Hematopoietic multipotent progenitor cell treated with erythropoietin and hydrocortisone succinate and interleukin-3 and kit ligand, for 17 days (in vitro differentiated cells): ENCODE data around the gene SND1.

ENCODE experiments used
- DNase-seq: peaks from one replicate; pipeline ENCODE4 v3.0.0-alpha.2; 2015; ENCODE audit warnings: low spot score

SND1 gene

DNA sequence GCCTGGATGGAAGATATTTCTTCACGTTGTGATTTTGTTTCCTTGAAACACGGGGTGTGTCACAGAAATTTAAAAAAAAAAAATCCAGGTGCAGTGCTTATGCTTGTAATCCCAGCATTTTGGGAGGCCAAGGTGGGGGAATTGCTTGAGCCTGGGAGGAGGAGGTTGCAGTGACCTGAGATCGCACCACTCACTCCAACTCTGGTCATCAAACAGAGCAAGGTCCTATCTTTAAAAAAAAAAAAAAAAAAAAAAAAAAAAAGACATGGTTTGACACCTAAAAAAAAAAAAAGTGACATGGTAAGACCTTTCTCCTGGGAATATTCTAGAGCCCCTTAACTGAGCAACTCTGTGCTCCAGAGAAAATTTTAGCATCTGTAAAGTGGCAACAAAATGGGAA, 388.2 kb downstream of the SND1 start:
- no peak for DNase-seq

DNA sequence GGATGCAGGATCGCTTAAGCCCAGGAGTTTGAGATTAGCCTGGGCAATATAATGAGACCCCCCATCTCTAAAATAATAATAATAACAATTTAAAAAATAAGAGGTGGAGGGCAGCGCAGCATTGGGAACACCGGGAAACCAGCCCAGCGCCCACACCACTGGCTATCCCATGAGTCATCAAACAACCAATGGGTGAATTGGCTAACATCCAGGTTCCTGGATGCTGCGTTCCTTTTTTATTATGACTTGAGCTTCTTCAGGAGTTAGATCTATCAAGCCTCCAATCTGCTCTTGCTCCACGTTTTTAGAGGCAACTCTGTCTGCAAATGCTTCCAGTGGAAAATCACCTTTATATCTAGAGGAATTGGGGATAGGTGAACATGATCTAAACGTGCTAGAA, 389.2 kb downstream of the SND1 start:
- no peak for DNase-seq

DNA sequence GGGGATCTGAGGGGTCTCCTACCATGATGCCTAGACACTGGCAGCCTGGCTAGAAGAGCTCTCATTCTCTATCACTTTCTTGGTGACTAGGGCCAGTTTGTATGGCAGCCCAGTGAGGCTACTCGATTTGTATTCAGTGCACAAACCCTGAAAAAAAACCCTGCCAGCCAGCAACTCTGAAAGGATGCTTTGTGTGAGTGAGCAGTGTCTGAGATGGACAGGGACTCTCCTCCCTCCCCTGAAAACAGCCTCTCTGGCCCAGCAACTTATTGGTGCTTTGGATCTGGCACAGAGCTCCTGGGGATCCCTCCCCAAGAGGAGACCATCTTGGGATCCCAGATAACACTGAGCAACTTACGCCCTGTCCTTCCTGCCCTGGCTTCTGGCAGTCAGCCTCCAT, 390.0 kb downstream of the SND1 start:
- no peak for DNase-seq

DNA sequence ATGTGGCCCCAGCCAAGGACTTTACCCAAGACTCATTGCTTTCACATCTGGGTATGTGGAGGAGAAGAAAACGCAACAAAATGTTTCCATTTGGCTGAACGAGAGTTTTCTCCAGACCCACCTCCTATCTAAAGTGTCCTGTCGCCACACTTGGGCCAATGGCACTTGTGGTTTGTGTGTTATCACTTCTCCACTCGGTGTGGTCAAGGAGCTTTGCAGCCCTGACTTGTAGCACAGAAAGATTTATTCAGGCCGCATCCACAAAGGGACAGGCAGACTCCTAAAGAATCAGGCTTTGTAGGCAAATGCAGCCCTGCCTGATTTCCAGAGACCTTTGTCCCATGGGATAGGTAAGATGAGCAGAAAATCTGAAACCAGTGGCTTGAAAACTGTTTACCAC, 392.1 kb downstream of the SND1 start:
- DNase-seq = no peak

DNA sequence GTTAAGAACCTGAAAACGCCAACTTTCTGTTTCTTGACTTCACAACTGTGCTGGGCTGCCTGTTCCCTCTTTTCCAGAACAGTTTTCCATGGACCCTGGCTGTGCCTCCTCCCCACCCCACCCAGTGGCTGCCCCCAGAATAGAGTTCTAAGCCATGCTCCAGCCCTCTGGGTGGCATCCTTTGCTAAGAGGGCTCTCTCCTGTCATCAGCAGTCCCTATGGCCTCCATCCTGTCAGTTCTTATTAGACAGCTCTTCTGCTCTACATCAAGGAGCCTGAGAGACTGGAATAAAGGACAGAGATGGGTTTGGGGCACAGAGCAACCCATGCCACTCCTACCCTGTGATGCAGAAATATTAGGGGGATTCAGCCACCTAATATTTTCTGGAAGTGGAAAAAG, 393.2 kb downstream of the SND1 start:
- no peak for DNase-seq

DNA sequence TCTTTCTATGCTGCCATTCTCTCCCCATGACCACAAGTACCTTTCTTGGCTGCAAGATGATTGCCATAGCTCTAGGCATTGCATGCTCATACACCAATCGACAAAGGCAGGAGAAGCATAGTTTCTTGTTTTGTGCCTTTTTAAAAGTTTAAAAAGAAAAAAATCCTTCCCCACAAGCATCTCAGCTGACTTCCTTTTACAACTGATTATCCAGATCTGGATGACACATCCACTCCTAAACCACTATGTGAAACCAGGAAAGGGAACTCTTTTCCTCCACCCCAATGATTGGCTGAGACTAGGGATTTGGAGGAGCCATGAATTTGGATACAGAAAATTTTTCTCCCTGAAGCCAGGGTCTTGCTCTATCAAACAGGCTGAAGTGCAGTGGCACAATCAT, 393.8 kb downstream of the SND1 start:
- no peak for DNase-seq

DNA sequence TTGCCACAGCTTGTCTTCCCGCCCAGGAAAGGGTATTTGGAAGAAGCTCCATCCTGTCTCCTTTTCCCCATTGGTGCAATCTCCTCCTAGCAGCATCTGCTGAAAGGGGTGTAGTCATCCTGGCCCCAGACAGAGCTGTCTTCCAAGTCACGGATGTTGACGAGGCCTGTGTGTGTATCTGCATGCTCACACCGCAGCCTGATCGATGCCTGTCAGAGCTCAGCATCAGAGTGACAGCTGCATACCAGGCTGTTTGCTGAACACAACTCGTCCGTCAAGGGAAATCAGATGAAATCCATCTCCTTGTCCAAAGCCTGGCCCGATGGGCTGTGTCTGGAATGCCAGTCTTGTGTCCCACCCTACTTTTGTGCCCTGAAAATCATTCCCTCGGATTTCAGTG, 400.4 kb downstream of the SND1 start:
- DNase-seq = no peak

DNA sequence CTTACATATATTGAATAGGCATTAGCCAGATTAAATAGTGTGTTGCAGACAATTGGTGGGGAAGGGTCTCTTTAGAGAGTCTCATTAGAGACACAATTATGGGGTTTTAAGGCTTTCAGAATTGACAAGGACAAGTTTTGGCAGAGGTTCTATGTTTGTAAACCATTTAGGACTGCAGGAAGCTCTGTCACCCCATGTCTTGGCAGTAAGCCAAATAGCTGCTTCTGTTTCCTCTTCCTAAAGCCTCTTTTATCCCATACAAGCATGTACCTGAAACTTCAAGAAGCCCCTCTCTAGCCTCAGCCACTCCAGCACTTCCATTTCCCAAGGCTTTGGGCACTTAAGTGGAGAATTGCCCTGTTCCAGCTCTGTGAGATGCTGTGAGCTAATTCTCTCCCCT, 401.0 kb downstream of the SND1 start:
- peak; percentile 15 for DNase-seq

DNA sequence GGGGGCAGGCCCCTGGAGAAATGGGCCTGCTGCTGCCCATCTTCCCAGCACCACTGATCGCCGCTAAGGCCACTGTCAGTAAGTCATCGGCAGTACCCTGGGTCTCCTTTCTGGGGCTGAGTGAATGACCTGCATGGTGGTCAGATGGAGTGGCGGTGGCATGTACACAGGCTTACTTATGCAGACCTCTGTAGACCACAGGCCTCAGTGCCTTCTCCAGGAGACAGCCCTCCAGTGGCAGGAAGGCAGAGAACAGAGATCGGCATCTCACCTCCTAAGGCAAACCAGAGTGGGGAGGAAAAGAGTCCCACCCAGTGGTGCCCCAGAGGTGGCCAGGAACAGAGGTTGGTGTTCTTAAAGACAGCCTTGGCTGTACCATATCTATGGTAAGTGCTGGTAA, 402.0 kb downstream of the SND1 start:
- no peak for DNase-seq

DNA sequence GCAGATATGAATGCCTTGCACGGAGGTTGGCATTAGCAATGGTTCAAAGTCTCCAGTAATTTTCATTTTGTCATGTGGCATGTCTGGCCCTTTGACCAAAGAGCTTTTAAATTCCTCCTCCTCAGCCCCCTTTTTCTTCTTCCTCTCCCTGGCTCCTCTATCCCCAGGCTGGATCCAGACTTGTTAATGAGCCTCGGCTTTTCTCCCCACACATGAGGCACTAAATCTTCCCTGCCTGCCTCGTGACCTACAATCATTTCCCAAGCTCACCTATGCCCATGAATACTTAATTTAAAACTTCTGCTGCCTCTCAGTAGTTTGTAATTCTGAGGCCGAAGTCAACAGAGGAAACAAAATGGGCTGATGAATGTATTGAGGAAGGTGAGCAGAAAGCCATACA, 402.5 kb downstream of the SND1 start:
- DNase-seq = no peak

DNA sequence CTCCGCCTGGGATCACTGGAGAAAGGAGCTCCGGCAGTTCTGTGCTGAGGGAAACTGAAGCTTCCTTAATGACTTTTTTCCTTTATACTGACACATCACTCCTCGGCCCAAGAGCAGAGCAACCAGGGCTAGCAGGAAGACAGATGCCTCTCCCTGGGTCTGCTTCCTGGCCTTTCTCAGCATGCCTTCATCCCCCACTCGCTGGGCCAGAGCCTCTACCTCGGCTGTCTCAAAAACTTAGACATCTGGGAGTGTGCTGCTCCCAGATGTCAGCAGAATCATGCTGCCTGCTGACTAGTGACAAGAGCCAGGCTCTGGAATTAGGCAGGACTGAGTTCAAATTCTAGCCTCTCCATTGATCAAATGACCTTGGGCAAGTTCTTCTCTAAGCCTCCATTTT, 403.6 kb downstream of the SND1 start:
- DNase-seq = no peak

DNA sequence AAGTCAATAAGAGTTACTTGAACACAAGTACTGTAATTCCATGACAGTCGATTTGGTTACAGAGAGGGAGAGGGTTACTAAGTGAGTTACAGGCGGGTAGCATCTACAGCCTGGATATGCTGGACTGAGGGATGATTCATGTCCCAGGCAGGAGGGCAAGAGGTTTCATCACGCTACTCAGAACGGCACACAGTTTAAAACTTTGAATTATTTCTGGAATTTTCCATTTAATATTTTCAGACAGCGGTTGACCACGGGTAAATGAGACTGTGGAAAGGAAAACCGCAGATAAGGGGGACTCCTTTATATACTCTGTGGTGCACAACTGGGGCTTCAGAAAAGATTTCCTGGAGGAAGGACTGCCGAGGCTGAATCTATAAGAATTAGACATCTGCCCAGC, 404.9 kb downstream of the SND1 start:
- no peak for DNase-seq

DNA sequence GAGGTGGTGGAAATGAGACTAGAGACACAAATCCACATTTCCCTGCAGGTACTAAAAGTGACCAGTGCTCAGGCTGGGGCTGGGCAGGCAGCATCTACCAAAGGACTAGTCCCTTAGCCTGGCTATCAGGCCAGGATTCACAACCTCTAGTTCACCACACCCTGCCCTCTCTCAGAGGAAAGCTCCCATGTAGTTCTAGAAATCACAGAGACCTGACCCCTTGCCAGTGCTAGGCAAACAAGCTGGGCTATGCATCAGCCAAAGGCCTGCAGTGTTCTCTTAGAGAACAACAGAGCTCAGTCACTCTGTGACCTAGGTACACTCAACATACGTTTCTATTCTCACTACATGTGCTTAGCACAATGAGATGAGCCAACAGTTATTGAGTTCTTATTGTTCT, 405.9 kb downstream of the SND1 start:
- no peak for DNase-seq

DNA sequence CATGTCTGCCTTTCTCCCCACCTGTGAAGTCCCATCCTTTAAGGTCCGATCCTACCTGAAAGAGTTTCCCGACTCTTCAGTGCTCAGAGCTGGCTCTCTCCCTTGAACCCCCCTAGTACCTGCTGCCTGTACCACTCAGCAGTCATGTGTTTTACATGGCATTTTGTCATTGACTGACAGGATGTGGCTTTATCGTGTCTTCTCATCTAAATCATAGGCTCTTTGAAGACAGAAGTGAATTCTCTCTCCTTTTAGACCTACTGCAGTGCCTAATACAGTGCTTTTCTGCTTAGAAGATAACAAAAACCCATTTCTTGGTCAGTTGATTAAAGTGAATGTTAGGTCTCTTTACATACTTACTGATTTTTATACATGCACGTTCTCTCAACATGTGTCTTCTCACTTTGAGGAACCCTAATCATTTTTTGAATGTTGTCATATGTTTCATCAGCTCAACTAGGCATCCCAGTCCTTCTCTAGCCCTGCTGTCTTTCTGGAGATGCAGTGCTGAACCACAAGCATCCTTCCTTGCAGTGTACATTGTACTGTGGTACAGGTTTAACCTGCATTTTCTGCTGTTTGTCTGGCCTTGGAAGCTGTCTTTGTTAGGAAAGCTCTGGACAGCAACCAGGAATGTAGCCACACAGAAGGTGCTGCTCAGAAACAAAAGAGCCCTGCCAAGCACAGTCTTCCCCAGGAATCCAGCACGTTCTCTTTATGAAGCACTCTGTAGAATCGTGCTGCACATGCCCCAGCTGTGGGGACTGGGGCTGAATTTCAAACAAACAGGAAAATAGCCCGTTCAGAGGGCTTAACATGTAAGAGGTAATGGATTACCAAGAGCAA, 407.4 kb downstream of the SND1 start:
- DNase-seq = no peak

DNA sequence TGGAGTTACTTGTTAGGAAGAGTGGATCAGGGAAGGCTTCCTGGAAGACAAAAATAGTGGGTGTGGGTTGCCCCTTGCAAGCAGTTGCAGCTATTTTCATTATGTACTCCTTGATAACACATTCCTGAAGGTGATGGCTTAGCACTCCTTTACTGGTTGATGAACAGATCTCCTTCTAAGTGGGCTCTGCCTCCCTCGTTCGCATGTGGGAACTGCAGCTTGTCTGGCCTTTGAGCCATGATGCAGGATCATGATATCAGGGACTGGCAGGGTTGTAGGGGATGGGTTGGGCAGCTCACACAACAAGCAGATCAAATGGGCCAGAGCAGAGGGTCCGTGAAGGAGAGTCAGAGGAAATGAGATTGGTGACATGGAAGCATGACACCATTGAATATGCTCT, 408.0 kb downstream of the SND1 start:
- no peak for DNase-seq

DNA sequence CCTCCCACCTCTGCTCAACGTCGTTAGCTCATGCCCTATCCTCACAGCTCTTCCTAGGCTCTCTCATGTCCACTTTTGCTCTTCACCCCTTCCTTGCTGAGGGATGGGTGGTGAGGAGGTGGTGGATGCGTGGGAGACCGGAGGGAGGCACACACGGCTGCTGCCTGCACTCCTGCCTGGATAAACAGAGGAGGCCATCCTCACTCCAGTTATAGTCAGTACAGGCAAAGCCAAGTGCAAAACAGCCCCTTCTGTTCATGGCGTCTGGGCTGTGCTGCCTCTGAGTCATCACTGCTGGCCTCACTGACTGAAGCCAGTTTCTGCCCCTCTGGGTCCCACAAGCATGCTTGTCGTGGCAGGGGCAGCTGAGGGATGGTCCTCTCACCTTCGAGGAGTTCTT, 411.1 kb downstream of the SND1 start:
- no peak for DNase-seq

DNA sequence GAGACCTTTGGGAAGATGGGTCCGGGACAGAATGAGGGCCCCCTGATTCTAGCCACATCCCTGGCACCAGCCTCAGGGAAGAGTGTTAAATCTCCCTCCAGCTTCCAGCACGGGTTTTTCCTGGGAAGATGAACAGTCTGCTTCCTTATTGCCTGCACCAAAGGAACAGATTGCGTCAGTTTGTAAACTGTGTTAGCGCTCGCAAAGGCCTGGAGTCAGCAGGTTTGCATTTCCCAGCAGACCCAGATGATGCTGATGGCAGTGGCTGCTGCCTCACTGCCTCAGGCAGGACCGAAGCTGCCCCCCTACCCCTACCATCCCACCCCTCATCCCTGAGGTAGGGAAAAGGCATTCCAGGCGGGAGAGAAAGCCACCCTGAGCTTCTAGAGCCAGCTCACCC, 413.9 kb downstream of the SND1 start:
- DNase-seq = no peak

DNA sequence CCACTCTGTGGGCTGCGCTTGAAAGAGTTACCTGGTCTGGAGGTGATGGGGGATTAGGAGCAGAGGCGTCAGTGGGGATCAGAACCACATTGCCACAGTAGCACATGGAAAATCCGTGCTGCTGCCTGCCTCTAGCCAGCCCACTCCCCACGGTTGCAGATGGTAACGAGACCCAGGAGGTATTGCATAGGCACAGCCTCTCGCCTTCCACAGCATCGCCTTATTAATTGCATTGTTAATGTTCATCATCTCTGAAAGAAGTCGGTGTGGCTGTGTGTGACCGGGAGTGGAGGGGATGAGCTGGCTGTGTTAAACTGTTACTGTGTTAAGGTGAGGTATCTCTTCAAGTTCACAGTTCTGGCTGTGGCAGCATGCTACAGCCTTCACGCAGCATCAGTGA, 414.4 kb downstream of the SND1 start:
- no peak for DNase-seq

DNA sequence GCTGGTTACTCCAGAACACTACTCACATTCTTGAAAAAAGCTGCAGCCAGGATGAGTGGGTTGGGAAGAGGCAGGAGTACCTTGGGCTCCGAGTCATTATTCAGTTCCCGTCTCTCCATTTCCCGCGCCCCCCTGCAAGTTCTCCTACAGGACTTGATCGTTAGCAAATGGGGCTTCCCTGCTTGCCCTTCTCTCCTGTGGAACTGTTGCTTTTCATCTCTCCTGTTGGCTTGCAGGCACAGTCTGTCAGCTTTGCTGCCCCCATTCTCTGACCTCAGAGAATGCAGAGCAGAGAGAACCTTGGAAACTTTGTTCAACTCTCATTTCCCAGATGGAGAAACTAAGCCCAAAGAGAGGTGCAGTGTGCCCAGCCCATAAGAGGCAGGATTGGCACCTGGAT, 414.9 kb downstream of the SND1 start:
- no peak for DNase-seq

DNA sequence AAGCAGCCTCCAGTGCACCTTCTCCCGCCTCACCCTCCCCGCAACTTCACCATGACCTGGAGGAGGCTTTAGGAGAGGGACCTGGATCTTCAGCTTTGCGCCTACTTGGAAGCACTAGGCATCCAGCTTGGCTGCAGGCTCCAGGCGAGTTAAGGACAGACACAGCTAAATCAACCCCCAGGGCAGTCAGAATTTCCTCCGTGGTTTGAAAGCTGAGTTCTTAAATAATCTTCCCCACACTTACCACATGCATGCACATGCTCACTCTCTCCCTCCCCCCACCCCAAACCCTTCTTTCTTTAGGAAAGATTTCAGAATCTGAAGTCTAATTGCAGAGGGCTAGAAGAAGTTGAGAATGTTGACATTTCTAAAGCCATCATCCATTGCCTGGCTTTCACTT, 416.0 kb downstream of the SND1 start:
- no peak for DNase-seq

DNA sequence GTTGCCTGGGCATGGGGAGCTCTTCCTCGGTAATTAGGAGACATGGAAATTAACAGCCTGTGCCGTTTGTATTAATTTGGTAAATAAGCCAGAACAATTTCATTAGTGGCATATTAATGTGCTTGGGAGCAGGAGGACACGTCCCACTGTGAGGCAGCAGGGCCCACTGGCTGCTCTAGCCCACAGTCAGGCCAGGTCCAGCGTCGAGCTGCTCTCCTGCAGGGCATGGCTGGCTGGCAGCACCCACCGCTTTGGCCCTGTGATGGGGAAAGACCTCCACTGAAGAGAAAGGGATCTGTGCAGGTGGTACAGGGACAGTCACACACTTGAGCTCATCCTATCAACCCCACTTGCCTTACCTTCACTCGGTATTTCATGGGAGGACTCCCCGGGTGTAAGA, 416.8 kb downstream of the SND1 start:
- no peak for DNase-seq

DNA sequence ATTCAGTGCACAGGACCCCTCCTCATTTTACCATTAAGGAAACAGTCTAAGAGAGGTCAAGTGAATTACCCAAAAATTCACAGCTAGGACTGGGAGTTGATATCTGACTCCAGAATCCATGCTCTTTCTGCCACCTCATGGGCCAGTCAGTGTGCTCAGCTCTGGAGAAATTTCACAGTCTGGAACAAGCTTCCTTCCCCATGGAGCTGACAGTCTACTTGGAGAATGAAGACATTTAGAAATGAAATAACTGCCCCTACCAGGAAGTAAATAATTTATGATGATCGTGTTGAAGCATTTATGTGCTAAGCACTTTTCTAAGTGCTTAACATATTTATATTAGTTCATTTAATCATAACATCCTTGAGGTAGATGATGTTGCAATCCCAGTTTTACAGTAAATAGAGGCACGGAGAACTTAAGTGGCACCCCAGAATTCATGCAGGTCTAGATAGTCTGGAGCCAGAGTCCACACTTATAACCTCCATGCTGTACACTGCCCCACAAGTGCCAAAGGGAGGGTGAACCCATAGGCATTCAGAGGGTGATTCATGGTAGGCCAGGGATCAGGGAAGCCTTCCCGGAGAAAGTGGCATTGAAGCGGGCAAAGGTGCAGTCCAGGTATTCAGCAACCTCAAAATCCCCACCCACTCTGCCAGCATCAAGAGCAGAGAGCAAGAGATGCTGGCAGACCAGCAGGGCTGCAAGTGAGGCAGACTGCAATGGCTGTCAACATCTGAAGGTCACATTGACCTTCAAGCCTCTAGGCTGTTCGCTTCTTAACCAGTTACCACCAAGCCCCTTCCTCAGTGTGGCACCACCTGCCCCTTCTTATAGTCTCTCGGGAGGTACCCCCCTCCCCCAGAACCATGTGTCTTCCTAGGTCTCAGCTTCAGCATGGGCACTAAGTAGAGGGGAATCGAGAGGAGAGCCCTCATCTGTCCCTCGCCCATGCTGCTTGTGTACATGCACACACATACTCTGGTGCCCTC, 417.7 kb downstream of the SND1 start:
- no peak for DNase-seq

DNA sequence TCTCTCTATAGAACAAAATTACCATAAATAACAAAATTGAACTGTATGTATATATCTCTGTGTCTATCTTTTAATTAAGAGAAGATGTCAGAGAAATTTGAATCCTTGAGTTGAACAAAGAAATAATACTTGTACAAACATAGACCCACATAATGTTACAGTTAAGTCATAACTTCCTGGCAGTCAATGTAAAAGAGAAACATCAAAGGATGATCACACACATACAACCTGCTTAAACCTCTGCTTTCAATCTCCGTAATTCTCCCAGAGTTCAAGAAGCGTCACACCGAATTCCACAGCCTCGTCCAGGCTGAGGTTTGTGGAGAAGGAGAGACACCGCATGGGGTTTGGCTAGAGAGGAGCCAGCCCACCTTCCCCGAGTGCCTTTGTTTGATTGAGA, 419.4 kb downstream of the SND1 start:
- no peak for DNase-seq
